Activated T-cell treated with anti-CD3 and anti-CD28 coated beads, Interleukin-2, amount 50 U/mL, for 1 hour (primary cell): ENCODE data around the gene GPATCH1.
"Not testable (repeated sequence)": the region's sequence is repeated elsewhere in the genome, so short reads cannot be mapped to it uniquely, and the experiment has no call there.

ENCODE experiments used
- DNase-seq: peaks from one replicate; pipeline ENCODE4 v3.0.0-alpha.2; 2020

The GPATCH1 gene

GRCh38 chr19:33080761-33081681 lies at the start of gene GPATCH1:
GPATCH1 (plus strand) TSS chr19:33081181; CDS start chr19:33081194, 13 bp downstream.
- DNase-seq, result peak; percentile 85

GRCh38 chr19:33032218-33032781 lies 48.7 kb upstream of the GPATCH1 start:
- DNase-seq, result no peak

GRCh38 chr19:33035461-33035860 lies 45.5 kb upstream of the GPATCH1 start:
- no peak for DNase-seq

GRCh38 chr19:33036370-33037167 lies 44.4 kb upstream of the GPATCH1 start:
- DNase-seq, result not testable (repeated sequence)

- peak; percentile 18 for DNase-seq
These were observed 43.6 kb upstream of the GPATCH1 start for GRCh38 chr19:33037168-33038025.

- DNase-seq, result no peak
These were observed 41.8 kb upstream of the GPATCH1 start for GRCh38 chr19:33039108-33039599.

- DNase-seq, result no peak
These were observed 41.2 kb upstream of the GPATCH1 start for GRCh38 chr19:33039815-33040214.

- no peak for DNase-seq
These were observed 39.8 kb upstream of the GPATCH1 start for GRCh38 chr19:33040994-33041827.

- not testable (repeated sequence) for DNase-seq
These were observed 39.2 kb upstream of the GPATCH1 start for GRCh38 chr19:33041828-33042160.

GRCh38 chr19:33047422-33047821 lies 33.6 kb upstream of the GPATCH1 start:
- no peak for DNase-seq

GRCh38 chr19:33048806-33049676 lies 31.9 kb upstream of the GPATCH1 start:
- DNase-seq, result no peak

- no peak for DNase-seq
These were observed 30.9 kb upstream of the GPATCH1 start for GRCh38 chr19:33050110-33050509.

GRCh38 chr19:33052352-33052972 lies 28.5 kb upstream of the GPATCH1 start:
- DNase-seq, result no peak

GRCh38 chr19:33054623-33055022 lies 26.4 kb upstream of the GPATCH1 start:
- no peak for DNase-seq

- DNase-seq, result no peak
These were observed 25.3 kb upstream of the GPATCH1 start for GRCh38 chr19:33055718-33056117.

GRCh38 chr19:33060586-33060985 lies 20.4 kb upstream of the GPATCH1 start:
- DNase-seq, result no peak

GRCh38 chr19:33062902-33063301 lies 18.1 kb upstream of the GPATCH1 start:
- no peak for DNase-seq

- no peak for DNase-seq
These were observed 17.6 kb upstream of the GPATCH1 start for GRCh38 chr19:33063356-33063752.

GRCh38 chr19:33063753-33064457 lies 17.1 kb upstream of the GPATCH1 start:
- DNase-seq, result peak; percentile 20
